Right forelimb (tissue), 1 donor: ENCODE results near the gene NDUFA3.

Source experiments
- DNase-seq: peaks from one replicate; pipeline ENCODE4 v3.0.0-alpha.2; 2018

Gene NDUFA3

GRCh38 chr19:54108496-54108895 lies 5.8 kb downstream of the NDUFA3 start:
- no peak for DNase-seq

GRCh38 chr19:54109651-54110050 lies 7.0 kb downstream of the NDUFA3 start:
- no peak for DNase-seq

GRCh38 chr19:54114340-54115108 lies 11.9 kb downstream of the NDUFA3 start:
- DNase-seq = no peak

- DNase-seq = peak; percentile 97
Observed at GRCh38 chr19:54115109-54116063, 12.7 kb downstream of the NDUFA3 start, which contains the start of the genes PRPF31 and TFPT. Gene PRPF31, plus strand, starts transcription at chr19:54115754. Its CDS starts 2,525 bp downstream, at chr19:54118279. Gene TFPT, minus strand, starts transcription at chr19:54115657. Its CDS starts 388 bp downstream, at chr19:54115269.

GRCh38 chr19:54121259-54121658 lies 18.6 kb downstream of the NDUFA3 start:
- no peak for DNase-seq

GRCh38 chr19:54123682-54124081 lies 21.0 kb downstream of the NDUFA3 start:
- no peak for DNase-seq

GRCh38 chr19:54124393-54124792 lies 21.7 kb downstream of the NDUFA3 start:
- no peak for DNase-seq

- DNase-seq = no peak
Observed at GRCh38 chr19:54125713-54126112, 23.1 kb downstream of the NDUFA3 start.

- no peak for DNase-seq
Observed at GRCh38 chr19:54127688-54128440, 25.2 kb downstream of the NDUFA3 start.

- no peak for DNase-seq
Observed at GRCh38 chr19:54128441-54128725, 25.7 kb downstream of the NDUFA3 start.

GRCh38 chr19:54128796-54129616 lies 26.4 kb downstream of the NDUFA3 start:
- DNase-seq = no peak

GRCh38 chr19:54129617-54129996 lies 27.0 kb downstream of the NDUFA3 start:
- DNase-seq = no peak

GRCh38 chr19:54133312-54133956 lies 30.8 kb downstream of the NDUFA3 start:
- DNase-seq = peak; percentile 72

- no peak for DNase-seq
Observed at GRCh38 chr19:54133957-54134590, 31.4 kb downstream of the NDUFA3 start.

- DNase-seq = no peak
Observed at GRCh38 chr19:54136086-54136863, 33.6 kb downstream of the NDUFA3 start.

GRCh38 chr19:54136864-54137698 lies 34.4 kb downstream of the NDUFA3 start:
- DNase-seq = peak; percentile 99

- DNase-seq = no peak
Observed at GRCh38 chr19:54137699-54138488, 35.2 kb downstream of the NDUFA3 start, which contains the start of gene CNOT3. Gene CNOT3, plus strand, starts transcription at chr19:54137762. Its CDS starts 5,217 bp downstream, at chr19:54142979.
